Peyer's patch (tissue), 4 donors: Measurements from ENCODE around the gene ZNF514.

ENCODE experiments used
- POLR2A ChIP-seq, 2 donors: fragments of 450-650 bp; IDR thresholded peaks; one replicate each; pipeline ENCODE4 v1.5.1; 2017; ENCODE audit warnings: antibody characterized with exemption in 2 of 2, mild to moderate bottlenecking in 2 of 2, moderate library complexity in 2 of 2
- TF ChIP-seq, protein P1 (sequence below), 6 experiments: fragments of 450-650 bp in 4 of 6; fragments of 200-600 bp in 2 of 6; sonication (generic) in 1 of 6; IDR thresholded peaks; one replicate each; pipeline ENCODE4 v1.5.1; 2017 to 2019; ENCODE audit warnings: antibody characterized with exemption in 6 of 6, mild to moderate bottlenecking in 3 of 6, moderate library complexity in 1 of 6

DNA sequence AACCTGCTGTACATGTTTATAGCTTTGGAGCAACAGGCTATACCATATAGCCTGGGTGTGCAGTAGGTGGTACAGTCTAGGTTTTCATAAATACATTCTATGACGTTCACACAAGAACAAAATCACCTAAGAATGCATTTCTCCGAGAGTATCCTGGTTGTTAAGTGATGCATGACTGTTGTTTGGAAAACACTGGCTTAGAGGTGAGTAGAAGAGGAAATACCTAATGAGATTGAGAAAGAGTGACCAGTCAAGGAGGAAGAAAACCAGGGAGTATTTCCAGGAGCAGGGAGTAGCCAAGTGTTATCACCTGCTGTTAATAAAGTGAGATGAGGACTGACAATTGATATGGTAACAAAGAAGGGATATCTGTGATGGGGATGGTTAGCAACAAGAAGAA lies 44.7 kb upstream of the ZNF514 start:
- TF ChIP-seq, protein P1, sequence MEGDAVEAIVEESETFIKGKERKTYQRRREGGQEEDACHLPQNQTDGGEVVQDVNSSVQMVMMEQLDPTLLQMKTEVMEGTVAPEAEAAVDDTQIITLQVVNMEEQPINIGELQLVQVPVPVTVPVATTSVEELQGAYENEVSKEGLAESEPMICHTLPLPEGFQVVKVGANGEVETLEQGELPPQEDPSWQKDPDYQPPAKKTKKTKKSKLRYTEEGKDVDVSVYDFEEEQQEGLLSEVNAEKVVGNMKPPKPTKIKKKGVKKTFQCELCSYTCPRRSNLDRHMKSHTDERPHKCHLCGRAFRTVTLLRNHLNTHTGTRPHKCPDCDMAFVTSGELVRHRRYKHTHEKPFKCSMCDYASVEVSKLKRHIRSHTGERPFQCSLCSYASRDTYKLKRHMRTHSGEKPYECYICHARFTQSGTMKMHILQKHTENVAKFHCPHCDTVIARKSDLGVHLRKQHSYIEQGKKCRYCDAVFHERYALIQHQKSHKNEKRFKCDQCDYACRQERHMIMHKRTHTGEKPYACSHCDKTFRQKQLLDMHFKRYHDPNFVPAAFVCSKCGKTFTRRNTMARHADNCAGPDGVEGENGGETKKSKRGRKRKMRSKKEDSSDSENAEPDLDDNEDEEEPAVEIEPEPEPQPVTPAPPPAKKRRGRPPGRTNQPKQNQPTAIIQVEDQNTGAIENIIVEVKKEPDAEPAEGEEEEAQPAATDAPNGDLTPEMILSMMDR (IDR thresholded peaks at IDR 0.05) = no peak
- TF ChIP-seq POLR2A (IDR thresholded peaks at IDR 0.05) = no peak
